Nephron progenitor cell (in vitro differentiated cells): Measurements from ENCODE around the gene INPP1.

ENCODE experiments used
- DNase-seq: peaks from one replicate; pipeline ENCODE4 v3.0.0; 2021
- H3K27ac Mint-ChIP-seq: 2 replicates; pipeline ENCODE4 v1.8.0; 2021; ENCODE audit warnings: mild to moderate bottlenecking, moderate library complexity, mixed read lengths
- H3K27me3 Mint-ChIP-seq: 2 replicates; pipeline ENCODE4 v1.8.0; 2021; ENCODE audit warnings: mild to moderate bottlenecking, low read depth, mixed read lengths; ENCODE audit not compliant: poor library complexity
- H3K36me3 Mint-ChIP-seq: 2 replicates; pipeline ENCODE4 v1.8.0; 2021; ENCODE audit warnings: low read depth, mixed read lengths
- H3K4me1 Mint-ChIP-seq: 2 replicates; pipeline ENCODE4 v1.8.0; 2021; ENCODE audit warnings: mixed read lengths
- H3K4me3 Mint-ChIP-seq: 2 replicates; pipeline ENCODE4 v1.8.0; 2021; ENCODE audit warnings: mild to moderate bottlenecking, moderate library complexity, mixed read lengths
- H3K9me3 Mint-ChIP-seq: 2 replicates; pipeline ENCODE4 v1.8.0; 2021; ENCODE audit warnings: mild to moderate bottlenecking, moderate library complexity, mixed read lengths
- CTCF ChIP-seq: fragments of 200-600 bp; sonication (generic); IDR thresholded peaks from 2 replicates; pipeline ENCODE4 v1.5.0; 2021; ENCODE audit warnings: antibody characterized with exemption

The INPP1 gene

GRCh38 chr2:190327867-190328572 is 15.4 kb upstream of the INPP1 start:
- no peaks in the 10 kb centered on the region for H3K36me3 Mint-ChIP-seq
- H3K4me3 Mint-ChIP-seq = no peak overlapping the region
- DNase-seq = no peak
- H3K4me1 Mint-ChIP-seq = no peaks in the 10 kb centered on the region
- peaks cover 6% of the 10 kb centered on the region for H3K27me3 Mint-ChIP-seq
- no peaks in the 10 kb centered on the region for H3K9me3 Mint-ChIP-seq
- H3K27ac Mint-ChIP-seq = no peak overlapping the region
- TF ChIP-seq CTCF = no peak

GRCh38 chr2:190328573-190329147 is 14.7 kb upstream of the INPP1 start:
- no peak for TF ChIP-seq CTCF
- no peaks in the 10 kb centered on the region for H3K9me3 Mint-ChIP-seq
- H3K4me3 Mint-ChIP-seq = no peak overlapping the region
- no peak for DNase-seq
- H3K4me1 Mint-ChIP-seq = no peaks in the 10 kb centered on the region
- no peak overlapping the region for H3K27ac Mint-ChIP-seq
- H3K36me3 Mint-ChIP-seq = no peaks in the 10 kb centered on the region
- H3K27me3 Mint-ChIP-seq = peaks cover 6% of the 10 kb centered on the region

GRCh38 chr2:190333395-190333794 is 10.0 kb upstream of the INPP1 start:
- Mint-ChIP-seq H3K36me3 (no peaks in the 10 kb centered on the region), H3K27ac (no peak overlapping the region), H3K27me3 (peaks cover 6% of the 10 kb centered on the region), H3K4me3 (no peak overlapping the region), H3K9me3 (no peaks in the 10 kb centered on the region), H3K4me1 (no peaks in the 10 kb centered on the region)
- DNase-seq = no peak
- TF ChIP-seq CTCF = no peak

GRCh38 chr2:190333928-190334327 is 9.5 kb upstream of the INPP1 start:
- no peak overlapping the region for H3K27ac Mint-ChIP-seq
- no peaks in the 10 kb centered on the region for H3K4me1 Mint-ChIP-seq
- H3K27me3 Mint-ChIP-seq = peaks cover 6% of the 10 kb centered on the region
- DNase-seq = no peak
- no peaks in the 10 kb centered on the region for H3K36me3 Mint-ChIP-seq
- no peaks in the 10 kb centered on the region for H3K9me3 Mint-ChIP-seq
- H3K4me3 Mint-ChIP-seq = no peak overlapping the region
- TF ChIP-seq CTCF = no peak

- Mint-ChIP-seq H3K27me3 (peaks cover 6% of the 10 kb centered on the region), H3K4me3 (no peak overlapping the region), H3K27ac (no peak overlapping the region), H3K36me3 (no peaks in the 10 kb centered on the region), H3K4me1 (no peaks in the 10 kb centered on the region), H3K9me3 (no peaks in the 10 kb centered on the region)
- DNase-seq = no peak
- TF ChIP-seq CTCF = no peak
These were observed 8.7 kb upstream of the INPP1 start for GRCh38 chr2:190334479-190335224.
